Mammary epithelial cell (primary cell): ENCODE results near the gene ABCG2.

ENCODE experiments used
- CTCF ChIP-seq, 2 donors: IDR thresholded peaks in 1 of 2; conservative IDR thresholded peaks in 1 of 2; 2 replicates each; pipeline ENCODE4 v1.5.1; 2011 to 2012; ENCODE audit warnings: inconsistent platforms in 2 of 2, low read length in 2 of 2, mild to moderate bottlenecking in 2 of 2, control low read depth in 1 of 2, low read depth in 1 of 2; ENCODE audit not compliant: insufficient read depth in 1 of 2; ENCODE audit errors: extremely low read depth in 1 of 2
- EZH2 ChIP-seq: IDR thresholded peaks from 2 replicates; pipeline ENCODE4 v1.6.1; 2012; ENCODE audit warnings: low read length, inconsistent platforms, borderline replicate concordance

GRCh38 chr4:88146891-88147290 lies 11.5 kb downstream of the ABCG2 start:
- TF ChIP-seq CTCF (conservative IDR thresholded peaks at IDR 0.05 in 1 of 2, IDR thresholded peaks at IDR 0.05 in 1 of 2; ENCODE audit: extremely low read depth in 1 of 2, insufficient read depth in 1 of 2, low read depth in 1 of 2, low read length in 2 of 2) (no peak), EZH2 (no peak)
